GM12891 (cell line): ENCODE results near the gene SCART1.

Experiments
- DNase-seq: peaks from one replicate; pipeline ENCODE4 v3.0.0; 2011; ENCODE audit warnings: low spot score; ENCODE audit not compliant: insufficient read length
- FAIRE-seq: peaks from 2 replicates; lab custom pipeline; 2011; peaks lifted over from hg19 to GRCh38; lab: Jason Lieb, UNC
- PAX5 ChIP-seq: IDR thresholded peaks from 2 replicates; pipeline ENCODE4 v1.6.1; 2011; ENCODE audit warnings: low read length, moderate library complexity, mild to moderate bottlenecking; ENCODE audit not compliant: insufficient read depth, severe bottlenecking
- POLR2A ChIP-seq: IDR thresholded peaks from 2 replicates; pipeline ENCODE4 v1.6.1; 2011; ENCODE audit warnings: low read depth, low read length, control low read depth
- POLR2AphosphoS5 ChIP-seq: IDR thresholded peaks from 2 replicates; pipeline ENCODE4 v1.6.1; 2011; ENCODE audit warnings: low read depth, low read length, control low read depth
- POU2F2 ChIP-seq: IDR thresholded peaks from 2 replicates; pipeline ENCODE4 v1.6.1; 2011; ENCODE audit warnings: low read depth, mild to moderate bottlenecking, control low read depth, low read length, moderate library complexity
- SPI1 ChIP-seq: IDR thresholded peaks from 2 replicates; pipeline ENCODE4 v1.6.1; 2011; ENCODE audit warnings: low read depth, low read length, control low read depth
- TAF1 ChIP-seq: IDR thresholded peaks from 2 replicates; pipeline ENCODE4 v1.6.1; 2011; ENCODE audit warnings: low read depth, low read length, control low read depth

SCART1 gene

GRCh38 chr10:133445751-133446708 lies 7.7 kb upstream of the SCART1 start:
- DNase-seq: peak; percentile 14
- TF ChIP-seq TAF1 (no peak), SPI1 (no peak)
- FAIRE-seq: no peak

GRCh38 chr10:133446979-133447378 lies 6.8 kb upstream of the SCART1 start:
- TF ChIP-seq POU2F2 (no peak), POLR2AphosphoS5 (no peak), SPI1 (no peak), POLR2A (no peak), TAF1 (no peak), PAX5 (no peak)
- FAIRE-seq: no peak
- no peak for DNase-seq

GRCh38 chr10:133448120-133448519 lies 5.6 kb upstream of the SCART1 start:
- no peak for TF ChIP-seq POLR2AphosphoS5
- no peak for TF ChIP-seq PAX5
- no peak for TF ChIP-seq POU2F2
- TF ChIP-seq SPI1: no peak
- TF ChIP-seq POLR2A: no peak
- no peak for TF ChIP-seq TAF1
- FAIRE-seq (no peak), DNase-seq (no peak)

GRCh38 chr10:133451346-133451745 lies 2.4 kb upstream of the SCART1 start:
- TF ChIP-seq PAX5: no peak
- no peak for TF ChIP-seq POLR2A
- TF ChIP-seq SPI1: no peak
- TF ChIP-seq POU2F2: no peak
- TF ChIP-seq POLR2AphosphoS5: no peak
- TF ChIP-seq TAF1: no peak
- FAIRE-seq (no peak), DNase-seq (no peak)

GRCh38 chr10:133452453-133452852 lies 1.3 kb upstream of the SCART1 start:
- TF ChIP-seq PAX5 (no peak), SPI1 (no peak), POLR2A (no peak), TAF1 (no peak), POLR2AphosphoS5 (no peak), POU2F2 (no peak)
- DNase-seq (no peak), FAIRE-seq (no peak)

GRCh38 chr10:133454204-133454893 lies 604 bp downstream of the SCART1 start:
- no peak for FAIRE-seq

GRCh38 chr10:133455196-133455595 lies 1.5 kb downstream of the SCART1 start:
- FAIRE-seq: no peak
- DNase-seq: no peak
- TF ChIP-seq POU2F2 (no peak), PAX5 (no peak), SPI1 (no peak), TAF1 (no peak), POLR2A (no peak)

More at GRCh38 chr10:133454204-133454893, 604 bp downstream of the SCART1 start:
- DNase-seq: peak; percentile 8
- TF ChIP-seq POLR2AphosphoS5 (no peak), PAX5 (no peak), POLR2A (no peak), TAF1 (no peak), SPI1 (no peak), POU2F2 (no peak)

GRCh38 chr10:133455611-133456031 lies 1.9 kb downstream of the SCART1 start:
- DNase-seq (peak; percentile 12), FAIRE-seq (no peak)
- TF ChIP-seq POLR2A: no peak
- no peak for TF ChIP-seq TAF1
- TF ChIP-seq PAX5: no peak
- TF ChIP-seq SPI1: no peak
- no peak for TF ChIP-seq POLR2AphosphoS5

- TF ChIP-seq POLR2AphosphoS5 (no peak), SPI1 (no peak), POU2F2 (no peak), PAX5 (no peak), TAF1 (no peak), POLR2A (no peak)
- FAIRE-seq: no peak
- peak; percentile 14 for DNase-seq
Observed at GRCh38 chr10:133456041-133456951, 2.6 kb downstream of the SCART1 start.
